ENCODE results near the gene FTO. TPM values are rescaled to one million over a fixed set of nuclear protein-coding genes. Genes with fewer than 3 reads are reported as not detected.
"Not testable (repeated sequence)": the region's sequence is repeated elsewhere in the genome, so short reads cannot be mapped to it uniquely, and the experiment has no call there.

The FTO gene
- total RNA-seq: 79.2 TPM

- peak; percentile 100 for DNase-seq (ENCODE audit: low spot score)
Measured at GRCh38 chr16:53703590-53704444, at the start of gene FTO, which contains the start of gene RPGRIP1L. Gene FTO (plus strand): TSS chr16:53704156. Gene RPGRIP1L (minus strand): TSS chr16:53703859. CDS start chr16:53700723, 3,136 bp downstream.

DNA sequence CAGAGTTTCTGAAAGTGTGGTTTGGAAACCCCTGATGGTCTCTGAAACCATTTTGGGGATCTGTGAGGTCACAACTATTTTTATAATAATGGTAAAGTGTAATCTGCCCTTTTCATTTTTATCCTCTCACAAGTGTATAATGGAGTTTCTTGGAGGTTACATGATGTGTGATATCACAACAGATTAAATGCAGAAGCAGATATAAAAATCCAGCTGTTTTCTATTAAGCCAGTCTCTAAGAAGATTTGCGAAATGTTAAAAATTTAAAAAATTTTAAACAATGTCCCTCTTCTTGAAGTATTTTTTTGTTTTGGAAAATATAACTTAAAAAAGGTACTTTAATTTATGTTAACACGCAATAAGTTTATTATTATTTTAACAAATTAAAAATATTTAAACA is 49.0 kb upstream of the FTO start:
- DNase-seq (ENCODE audit: low spot score): no peak

GRCh38 chr16:53662072-53662471 is 41.9 kb upstream of the FTO start:
- no peak for DNase-seq (ENCODE audit: low spot score)

- no peak for DNase-seq (ENCODE audit: low spot score)
Measured at GRCh38 chr16:53664724-53665345, 39.1 kb upstream of the FTO start.

DNA sequence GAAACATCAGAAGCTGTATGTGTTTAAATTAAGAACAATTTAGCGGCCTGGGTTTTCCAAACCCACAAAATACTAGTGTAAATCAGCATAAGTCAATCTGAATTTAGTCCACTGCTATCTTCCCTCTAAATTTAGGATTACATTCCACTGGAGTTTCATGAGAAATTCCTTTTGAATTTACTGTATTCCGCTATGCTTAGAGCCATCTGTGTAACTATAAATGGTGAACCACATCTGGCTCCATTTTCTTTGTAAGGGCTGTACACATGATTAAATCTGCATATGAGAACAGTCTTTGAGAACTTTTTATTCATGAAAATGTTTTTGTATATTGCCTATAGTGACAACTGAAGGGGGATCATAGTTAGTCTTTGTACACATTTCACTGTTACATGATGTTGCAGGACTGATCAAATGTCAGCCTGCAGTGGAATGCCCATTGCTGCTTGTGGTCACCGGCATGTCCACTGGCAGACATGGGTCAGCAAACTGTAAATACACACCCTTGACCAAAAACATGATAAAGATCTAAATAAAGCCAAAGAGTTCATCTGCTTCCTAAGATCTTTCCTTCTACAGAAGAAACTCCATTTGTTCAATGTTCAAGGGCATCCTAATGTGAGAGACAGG is 37.1 kb upstream of the FTO start:
- no peak for DNase-seq (ENCODE audit: low spot score)

DNA sequence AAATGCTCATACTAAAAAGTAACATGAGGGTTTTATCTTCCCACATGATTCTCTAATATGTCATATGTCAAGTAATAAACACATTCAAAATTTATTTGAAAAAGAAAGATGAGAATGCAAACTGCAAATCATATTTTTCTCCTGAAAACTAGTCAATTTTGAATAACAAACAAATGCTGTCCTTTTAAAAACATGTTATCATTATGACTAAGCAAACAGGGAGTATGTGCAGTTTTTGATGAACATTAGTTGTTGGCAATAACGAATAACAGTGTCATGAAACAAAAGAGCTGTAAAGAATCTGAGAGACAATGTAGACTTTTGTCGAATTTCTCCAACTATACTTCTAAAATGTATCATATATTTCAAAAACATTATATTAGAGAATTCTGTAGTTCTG is 35.1 kb upstream of the FTO start:
- DNase-seq (ENCODE audit: low spot score): no peak

DNA sequence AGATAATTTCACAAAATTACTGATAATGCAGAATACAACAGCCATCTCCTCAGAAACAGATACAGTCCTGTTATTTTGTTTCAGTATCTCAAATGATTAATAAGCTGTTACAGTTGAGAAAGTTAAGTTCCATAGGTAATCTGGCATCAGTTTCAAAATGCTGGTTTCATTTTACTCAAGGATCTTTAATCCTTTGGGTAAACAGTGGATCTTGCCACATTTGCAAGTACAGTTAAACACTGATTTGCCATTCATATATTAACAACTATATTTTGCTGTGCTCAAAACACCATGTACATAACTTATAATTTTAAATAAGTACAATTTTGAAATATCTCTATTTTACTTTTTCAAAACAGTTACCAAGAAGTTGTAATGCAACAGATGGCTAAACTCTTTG is 31.5 kb upstream of the FTO start:
- no peak for DNase-seq (ENCODE audit: low spot score)

GRCh38 chr16:53673189-53673588 is 30.8 kb upstream of the FTO start:
- no peak for DNase-seq (ENCODE audit: low spot score)

GRCh38 chr16:53678155-53678554 is 25.8 kb upstream of the FTO start:
- DNase-seq (ENCODE audit: low spot score): no peak

GRCh38 chr16:53678756-53679343 is 25.1 kb upstream of the FTO start:
- no peak for DNase-seq (ENCODE audit: low spot score)

DNA sequence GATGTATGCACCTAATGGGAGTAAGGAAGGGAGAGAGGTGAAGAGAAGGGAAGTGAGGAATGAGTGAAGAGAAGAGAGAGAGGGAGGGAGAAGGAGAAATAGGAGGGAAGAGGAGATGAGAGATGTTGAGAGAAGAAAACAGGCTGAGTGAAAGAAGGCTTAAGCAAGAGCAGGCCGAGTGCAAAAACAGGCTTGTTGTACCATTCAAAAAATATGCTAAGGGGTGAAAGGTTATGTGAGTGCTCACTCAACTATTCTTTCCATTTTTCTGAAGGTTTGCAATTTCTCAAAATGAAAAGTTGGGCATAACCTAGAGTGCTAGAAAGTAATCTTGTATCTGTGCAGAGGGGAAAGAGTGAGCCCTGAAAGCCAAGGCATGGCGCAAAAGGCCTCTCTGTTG is 23.2 kb upstream of the FTO start:
- no peak for DNase-seq (ENCODE audit: low spot score)

GRCh38 chr16:53681354-53681753 is 22.6 kb upstream of the FTO start:
- no peak for DNase-seq (ENCODE audit: low spot score)

DNA sequence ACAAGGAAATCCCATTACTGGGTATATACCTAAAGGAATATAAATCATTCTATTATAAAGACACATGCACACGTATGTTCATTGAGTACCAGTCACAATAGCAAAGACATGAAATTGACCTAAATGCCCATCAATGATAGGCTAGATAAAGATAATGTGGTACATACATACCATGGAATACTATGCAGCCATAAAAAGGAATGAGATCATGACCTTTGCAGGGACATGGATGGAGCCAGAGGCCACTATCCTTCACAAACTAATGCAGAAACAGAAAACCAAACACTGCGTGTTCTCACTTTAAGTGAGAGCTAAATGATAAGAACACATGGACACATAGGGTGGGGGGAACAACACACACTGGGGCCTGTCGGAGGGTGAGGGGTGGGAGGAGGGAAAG is 18.6 kb upstream of the FTO start:
- DNase-seq (ENCODE audit: low spot score): not testable (repeated sequence)

GRCh38 chr16:53686710-53687109 is 17.2 kb upstream of the FTO start:
- no peak for DNase-seq (ENCODE audit: low spot score)

GRCh38 chr16:53689636-53690035 is 14.3 kb upstream of the FTO start:
- DNase-seq (ENCODE audit: low spot score): no peak

DNA sequence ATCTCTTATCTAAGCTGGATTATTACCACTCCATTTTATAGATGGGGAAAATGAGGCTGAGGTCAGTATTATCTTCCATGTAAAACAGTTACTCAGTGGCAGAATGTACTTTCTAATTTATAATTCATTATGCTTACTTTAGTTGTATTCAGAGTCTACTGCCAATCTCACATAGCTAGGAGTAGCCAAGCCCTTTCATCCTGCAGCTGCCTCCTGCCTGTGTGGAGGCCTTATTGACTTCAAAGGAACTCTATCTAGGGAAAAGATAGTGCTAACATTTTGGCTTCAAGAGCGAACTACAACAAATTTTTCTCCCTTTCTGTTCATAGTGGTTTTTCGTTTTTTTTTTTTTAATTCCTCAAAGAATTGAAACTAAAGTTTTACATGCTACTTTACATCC is 13.2 kb upstream of the FTO start:
- DNase-seq (ENCODE audit: low spot score): no peak

DNA sequence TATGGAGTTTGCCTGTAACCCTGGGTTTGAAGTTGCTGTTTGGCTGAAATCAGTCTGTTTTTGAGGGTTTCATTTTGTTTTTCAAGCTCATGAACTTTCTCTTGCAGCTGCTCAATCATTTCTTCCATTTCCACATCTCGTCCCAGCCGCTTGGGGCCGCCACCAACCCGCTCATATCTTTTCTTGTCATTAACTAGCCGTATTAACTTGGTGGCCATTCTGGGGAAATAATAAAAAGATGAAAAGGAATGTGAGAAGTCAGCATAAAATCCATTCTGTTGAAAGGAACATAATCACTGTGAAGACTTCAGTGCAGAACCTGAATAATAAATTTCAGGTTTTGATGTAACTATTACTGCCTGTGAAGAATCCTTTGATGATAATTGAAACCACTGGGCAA is 11.8 kb upstream of the FTO start:
- no peak for DNase-seq (ENCODE audit: low spot score)

DNA sequence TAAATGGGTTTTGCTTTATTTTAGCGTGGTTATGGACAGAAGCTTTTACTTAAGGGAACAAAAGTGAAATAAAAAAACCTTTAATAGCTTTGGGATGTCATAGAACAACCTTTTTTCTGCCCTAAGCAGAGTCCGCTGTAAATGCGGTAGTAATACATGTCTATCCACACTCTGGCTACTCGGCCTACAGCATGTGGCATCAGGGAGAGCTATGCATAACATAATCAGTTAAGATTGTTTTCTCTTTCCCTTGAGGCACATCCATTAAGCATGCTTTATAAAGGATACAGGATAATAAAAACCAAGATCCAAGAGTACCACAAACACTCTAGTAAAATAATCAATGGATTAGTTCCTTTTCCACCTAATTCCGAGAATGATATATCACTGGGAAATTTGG is 10.6 kb upstream of the FTO start:
- DNase-seq (ENCODE audit: low spot score): no peak

DNA sequence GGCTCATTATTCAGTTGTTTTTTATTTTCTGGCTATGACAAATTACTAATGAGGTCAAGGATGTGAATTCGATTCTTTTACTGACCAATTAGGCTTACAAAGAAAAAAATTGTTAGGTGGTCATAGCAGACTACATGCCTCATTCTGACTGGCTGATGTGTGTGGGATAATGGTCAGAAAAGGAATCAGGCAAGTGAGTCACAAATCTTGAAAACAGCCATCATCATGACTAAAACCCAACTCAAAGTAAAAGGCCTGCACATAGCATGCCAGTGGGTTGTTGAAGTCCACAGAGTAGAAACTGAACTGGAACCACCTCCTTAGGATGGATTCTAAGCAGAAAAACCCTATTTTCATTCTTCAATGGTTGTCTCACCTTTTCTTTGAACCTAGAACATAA is 8.9 kb upstream of the FTO start:
- no peak for DNase-seq (ENCODE audit: low spot score)

DNA sequence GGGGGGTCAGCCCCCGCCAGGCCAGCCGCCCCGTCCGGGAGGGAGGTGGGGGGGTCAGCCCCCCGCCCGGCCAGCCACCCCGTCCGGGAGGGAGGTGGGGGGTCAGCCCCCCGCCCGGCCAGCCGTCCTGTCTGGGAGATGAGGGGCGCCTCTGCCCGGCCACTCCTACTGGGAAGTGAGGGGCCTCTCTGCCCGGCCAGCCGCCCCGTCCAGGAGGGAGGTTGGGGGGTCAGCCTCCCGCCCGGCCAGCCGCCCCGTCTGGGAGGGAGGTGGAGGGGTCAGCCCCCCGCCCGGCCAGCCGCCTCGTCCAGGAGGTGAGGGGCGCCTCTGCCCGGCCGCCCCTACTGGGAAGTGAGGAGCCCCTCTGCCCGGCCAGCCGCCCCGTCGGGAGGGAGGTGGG is 5.7 kb upstream of the FTO start:
- DNase-seq (ENCODE audit: low spot score): not testable (repeated sequence)

DNA sequence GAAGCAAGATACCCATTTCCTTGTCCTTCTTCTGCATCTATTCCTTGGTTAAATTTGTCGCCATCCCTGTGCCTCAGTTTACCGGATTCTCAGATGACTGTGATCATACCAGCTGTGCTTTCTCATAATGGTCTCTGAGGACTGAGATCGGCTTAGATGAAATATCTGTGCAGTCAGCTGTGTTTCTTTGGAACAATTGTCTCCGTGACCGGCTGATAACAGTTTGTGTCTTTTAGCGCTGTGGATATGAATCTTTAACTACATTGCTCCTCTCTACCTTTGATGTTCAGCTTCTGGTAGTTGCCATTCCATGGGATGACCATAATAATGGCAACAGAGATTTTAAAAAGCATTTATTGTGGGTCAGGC is 473 bp downstream of the FTO start:
- no peak for DNase-seq (ENCODE audit: low spot score)

GRCh38 chr16:53707671-53708070 is 3.7 kb downstream of the FTO start:
- no peak for DNase-seq (ENCODE audit: low spot score)

GRCh38 chr16:53708490-53708889 is 4.5 kb downstream of the FTO start:
- no peak for DNase-seq (ENCODE audit: low spot score)

Measured in mucosa of gallbladder (tissue), 1 donor.